Stimulated activated CD8-positive, alpha-beta memory T cell treated with anti-CD3 and anti-CD28 coated beads, Interleukin-12 subunit alpha, Interleukin-12 subunit beta, amount 100 ng/mL, for 1 hour (primary cell): ENCODE data around the gene OR2T34.
"Not testable (repeated sequence)": the region's sequence is repeated elsewhere in the genome, so short reads cannot be mapped to it uniquely, and the experiment has no call there.

Experiments used
- DNase-seq: peaks from one replicate; pipeline ENCODE4 v3.0.0-alpha.2; 2020; ENCODE audit warnings: low read depth

Gene OR2T34

GRCh38 chr1:248562672-248563071 is 11.9 kb downstream of the OR2T34 start, which contains the start of gene OR2T29:
Gene OR2T29, minus strand, starts transcription at chr1:248562772. Its CDS starts 3,281 bp downstream, at chr1:248559491.
- not testable (repeated sequence) for DNase-seq

DNA sequence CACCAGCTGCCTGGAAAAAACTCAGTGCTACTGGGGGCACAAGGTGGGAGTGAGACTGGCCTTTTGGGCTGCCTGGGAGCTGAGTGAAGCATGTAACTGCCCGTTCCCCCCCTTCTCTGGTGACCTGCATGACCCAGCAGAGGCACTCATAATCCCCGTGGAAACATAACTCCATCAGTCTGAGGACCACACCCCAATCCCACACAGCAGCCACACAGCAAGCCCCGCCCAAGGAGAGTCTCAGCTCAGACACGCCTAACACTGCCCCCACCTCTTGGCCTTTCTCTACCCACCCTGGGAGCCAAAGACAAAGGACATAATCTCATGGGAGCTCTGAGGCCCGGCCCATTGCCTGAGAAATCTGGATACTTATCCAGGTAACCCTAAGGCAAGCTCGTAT is 23.5 kb downstream of the OR2T34 start:
- not testable (repeated sequence) for DNase-seq

GRCh38 chr1:248547383-248547782 is 27.2 kb downstream of the OR2T34 start:
- not testable (repeated sequence) for DNase-seq

DNA sequence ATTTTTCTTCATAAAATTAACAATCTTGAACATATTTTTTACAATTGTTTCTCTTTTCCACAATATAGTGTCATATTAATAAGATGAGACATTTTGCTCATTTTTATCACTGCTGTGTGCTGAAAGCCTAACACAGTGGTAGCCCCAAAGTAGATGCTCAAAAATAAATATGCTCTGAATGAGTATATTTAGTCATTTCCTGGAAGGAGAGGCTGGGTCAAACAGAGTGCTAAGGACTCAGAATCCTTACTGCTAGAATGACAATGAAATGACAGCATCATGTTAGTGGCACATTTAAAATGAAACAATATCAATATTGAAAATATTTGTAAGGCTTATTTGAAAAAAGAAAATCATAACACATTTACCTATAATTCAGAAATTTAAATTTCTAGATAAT is 37.1 kb downstream of the OR2T34 start:
- DNase-seq: not testable (repeated sequence)
